LNCAP (cell line): ENCODE results near the gene MSN.

ENCODE experiments used
- TF ChIP-seq, protein P1 (sequence below): fragments of 450-650 bp; IDR thresholded peaks from 2 replicates; pipeline ENCODE4 v1.5.1; 2017; ENCODE audit warnings: mild to moderate bottlenecking

Gene MSN

GRCh38 chrX:65679071-65679540, 11.7 kb downstream of the MSN start:
- TF ChIP-seq, protein P1, sequence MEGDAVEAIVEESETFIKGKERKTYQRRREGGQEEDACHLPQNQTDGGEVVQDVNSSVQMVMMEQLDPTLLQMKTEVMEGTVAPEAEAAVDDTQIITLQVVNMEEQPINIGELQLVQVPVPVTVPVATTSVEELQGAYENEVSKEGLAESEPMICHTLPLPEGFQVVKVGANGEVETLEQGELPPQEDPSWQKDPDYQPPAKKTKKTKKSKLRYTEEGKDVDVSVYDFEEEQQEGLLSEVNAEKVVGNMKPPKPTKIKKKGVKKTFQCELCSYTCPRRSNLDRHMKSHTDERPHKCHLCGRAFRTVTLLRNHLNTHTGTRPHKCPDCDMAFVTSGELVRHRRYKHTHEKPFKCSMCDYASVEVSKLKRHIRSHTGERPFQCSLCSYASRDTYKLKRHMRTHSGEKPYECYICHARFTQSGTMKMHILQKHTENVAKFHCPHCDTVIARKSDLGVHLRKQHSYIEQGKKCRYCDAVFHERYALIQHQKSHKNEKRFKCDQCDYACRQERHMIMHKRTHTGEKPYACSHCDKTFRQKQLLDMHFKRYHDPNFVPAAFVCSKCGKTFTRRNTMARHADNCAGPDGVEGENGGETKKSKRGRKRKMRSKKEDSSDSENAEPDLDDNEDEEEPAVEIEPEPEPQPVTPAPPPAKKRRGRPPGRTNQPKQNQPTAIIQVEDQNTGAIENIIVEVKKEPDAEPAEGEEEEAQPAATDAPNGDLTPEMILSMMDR, result no peak

DNA sequence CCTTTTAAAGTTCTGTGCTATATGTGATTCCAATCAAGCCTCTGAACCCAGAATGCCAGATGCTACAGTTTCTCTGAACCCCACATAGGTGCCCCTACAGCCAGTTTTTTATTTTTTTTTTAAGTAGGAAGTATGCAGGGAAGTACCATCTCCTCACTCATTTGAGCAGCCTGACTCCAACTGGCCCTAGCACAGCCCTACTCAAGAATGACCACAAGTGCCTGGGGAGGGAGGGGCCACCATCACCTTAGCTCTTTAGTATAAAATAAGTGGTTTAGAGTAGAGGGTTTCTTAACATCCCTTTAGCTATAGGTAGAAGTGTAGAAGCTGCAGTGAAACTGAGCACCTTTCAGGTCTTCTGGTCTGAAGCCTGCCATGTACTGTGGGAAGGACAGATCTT, 14.4 kb downstream of the MSN start:
- TF ChIP-seq, protein P1, result no peak

DNA sequence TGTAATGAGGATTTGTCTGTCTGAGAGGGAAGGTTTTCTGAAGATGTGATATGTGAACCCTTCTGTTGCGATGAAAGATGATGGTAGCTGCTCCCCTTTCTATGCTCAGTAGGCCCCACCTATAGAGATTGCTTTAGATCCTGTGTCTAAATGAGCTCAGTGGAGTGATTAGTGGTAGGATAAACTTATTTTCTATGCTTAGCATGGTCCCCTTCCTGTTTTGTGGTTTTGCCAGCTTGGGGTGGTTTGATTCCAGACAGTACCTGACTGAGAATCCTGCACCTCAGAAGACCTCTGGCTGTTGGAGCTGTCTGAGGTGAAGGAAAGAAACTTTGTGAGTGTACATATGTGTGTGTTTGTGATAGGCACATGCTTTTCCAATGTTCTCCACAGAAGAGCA, 17.7 kb downstream of the MSN start:
- TF ChIP-seq, protein P1, result no peak

- TF ChIP-seq, protein P1, result no peak
These were observed 18.8 kb downstream of the MSN start for GRCh38 chrX:65686236-65686635.

GRCh38 chrX:65687367-65687766, 19.9 kb downstream of the MSN start:
- TF ChIP-seq, protein P1, result no peak

DNA sequence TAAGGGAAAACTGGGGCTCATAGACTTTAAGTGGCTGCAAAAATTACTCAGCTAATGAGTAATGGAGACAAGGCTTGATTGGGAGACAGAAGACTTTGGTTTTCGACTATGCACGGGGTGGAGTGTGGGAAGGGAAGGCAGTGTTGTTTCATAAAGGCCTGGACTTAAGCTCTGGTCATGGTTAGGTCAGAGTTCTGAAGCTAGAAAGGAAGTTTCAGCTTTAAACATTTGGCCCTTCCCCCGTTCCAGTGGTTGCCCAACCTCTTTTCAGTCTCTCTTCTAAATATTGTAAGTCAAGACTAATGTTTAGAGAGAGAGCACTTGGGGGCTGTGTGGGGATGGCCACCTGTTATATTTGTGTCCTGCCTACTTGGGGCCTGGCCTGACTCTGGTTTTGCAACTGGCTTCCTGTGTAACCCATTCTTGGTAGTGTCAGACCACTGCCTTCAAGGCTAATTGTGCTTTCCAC, 21.0 kb downstream of the MSN start:
- TF ChIP-seq, protein P1, result no peak

DNA sequence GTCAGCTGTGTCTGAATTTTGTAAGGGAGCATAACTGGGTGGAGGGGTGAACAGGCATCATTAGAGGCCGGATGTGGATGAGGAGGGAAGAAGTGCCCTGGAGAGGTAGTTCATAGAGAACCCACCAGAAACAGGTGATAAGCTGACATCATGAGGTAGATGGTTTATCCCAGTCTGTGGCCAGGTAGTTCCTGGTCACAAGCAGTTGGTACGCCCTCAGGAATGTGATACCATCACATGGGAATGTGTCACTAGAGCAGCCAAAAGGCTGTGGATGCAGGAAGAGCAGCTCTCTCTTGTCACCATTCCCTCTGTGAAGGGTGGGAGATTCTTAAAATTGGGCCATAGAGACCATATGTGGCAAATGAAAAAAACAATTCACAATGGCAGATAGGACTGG, 21.9 kb downstream of the MSN start:
- TF ChIP-seq, protein P1, result no peak
